ENCODE data around the gene DNMT3A. TPM values are rescaled to one million over a fixed set of nuclear protein-coding genes. Genes with fewer than 3 reads are reported as not detected.

Gene DNMT3A
- total RNA-seq, 1 experiment from 2014 or later, result 12.2 TPM

DNA sequence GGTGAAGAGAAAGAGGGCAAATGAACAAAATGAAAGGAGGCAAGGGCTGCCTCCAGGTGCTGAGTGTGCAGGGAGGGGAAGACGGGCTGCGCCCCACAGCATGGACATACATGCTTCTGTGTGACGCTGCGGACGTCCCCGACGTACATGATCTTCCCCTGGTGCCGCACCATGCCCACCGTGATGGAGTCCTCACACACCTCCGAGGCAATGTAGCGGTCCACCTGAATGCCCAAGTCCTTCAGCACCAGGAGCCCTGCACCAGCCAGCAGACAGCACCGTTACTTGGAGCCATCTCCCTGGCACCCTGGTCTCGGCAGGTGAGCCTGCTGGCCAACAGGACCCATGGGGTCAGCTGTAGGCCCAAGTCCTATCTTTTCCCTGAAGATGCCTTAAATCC, 100.3 kb downstream of the DNMT3A start:
- Histone ChIP-seq H3K27ac (ENCODE audit: low read length) (no peak overlapping the region), H3K36me3 (ENCODE audit: low read depth, low read length) (peaks cover 7% of the 10 kb centered on the region; the same call in 1 of the 2 replicates), H3K79me2 (ENCODE audit: low read length) (no peaks in the 10 kb centered on the region), H3K4me1 (ENCODE audit: insufficient read depth, low read length) (no peaks in the 10 kb centered on the region), H3K9me2 (replicated peaks; ENCODE audit: low read length) (no peaks in the 10 kb centered on the region), H3K9me3 (ENCODE audit: low read length) (no peaks in the 10 kb centered on the region), H3F3A (ENCODE audit: low read length, unreplicated experiment) (no peaks in the 10 kb centered on the region), H4K20me1 (ENCODE audit: low read length) (no peaks in the 10 kb centered on the region), H2AFZ (ENCODE audit: low read length) (no peak overlapping the region), H3K9ac (ENCODE audit: low read length) (no peak overlapping the region), H3K4me3 (ENCODE audit: low read length) (no peak overlapping the region), H3K4me2 (ENCODE audit: low read length) (no peak overlapping the region), H3K27me3 (ENCODE audit: low read length) (no peaks in the 10 kb centered on the region)
- ChIA-PET CTCF (no interaction called here), POLR2A (ENCODE audit: unreplicated experiment) (no interaction called here)
- ATAC-seq, result no peak
- DNase-seq, result no peak
- TF ChIP-seq CTCF (conservative IDR thresholded peaks at IDR 0.05; ENCODE audit: low read depth, low read length) (no peak), EZH2 (IDR thresholded peaks at IDR 0.05; ENCODE audit: low read length, unreplicated experiment) (no peak), EZH2phosphoT487 (IDR thresholded peaks at IDR 0.05; ENCODE audit: borderline replicate concordance, low read length) (no peak)
- no TSS peak for BruUV-seq (replicated peaks)
- intact Hi-C loops (cut with micrococcal nuclease), result no loop called here

DNA sequence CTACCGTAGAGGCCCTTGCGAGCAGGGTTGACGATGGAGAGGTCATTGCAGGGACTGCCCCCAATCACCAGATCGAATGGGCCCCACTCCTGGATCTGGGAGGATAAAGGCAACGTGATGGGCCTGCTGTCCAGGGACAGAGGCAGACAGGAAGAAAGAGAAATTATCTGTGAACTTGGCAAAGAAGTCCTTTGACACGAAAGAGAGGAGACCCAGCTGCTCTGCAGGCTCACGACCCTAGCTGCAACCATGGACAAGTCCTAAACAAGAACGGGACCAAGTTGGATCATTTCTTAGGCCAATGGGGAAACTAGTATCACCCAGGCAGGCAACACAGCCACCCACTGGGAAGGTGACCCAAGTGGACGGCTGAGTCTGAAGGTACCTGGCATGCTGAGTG, 101.1 kb downstream of the DNMT3A start:
- Histone ChIP-seq H3K9me2 (replicated peaks; ENCODE audit: low read length) (no peaks in the 10 kb centered on the region), H3K4me1 (ENCODE audit: insufficient read depth, low read length) (no peaks in the 10 kb centered on the region), H2AFZ (ENCODE audit: low read length) (no peak overlapping the region), H3K36me3 (ENCODE audit: low read depth, low read length) (peaks cover 10% of the 10 kb centered on the region; the same call in 1 of the 2 replicates), H4K20me1 (ENCODE audit: low read length) (no peaks in the 10 kb centered on the region), H3K9ac (ENCODE audit: low read length) (no peak overlapping the region), H3K4me2 (ENCODE audit: low read length) (no peak overlapping the region), H3F3A (ENCODE audit: low read length, unreplicated experiment) (no peaks in the 10 kb centered on the region), H3K79me2 (ENCODE audit: low read length) (no peaks in the 10 kb centered on the region), H3K27me3 (ENCODE audit: low read length) (no peaks in the 10 kb centered on the region), H3K4me3 (ENCODE audit: low read length) (no peak overlapping the region), H3K27ac (ENCODE audit: low read length) (no peak overlapping the region), H3K9me3 (ENCODE audit: low read length) (no peaks in the 10 kb centered on the region)
- no peak for TF ChIP-seq EZH2phosphoT487 (IDR thresholded peaks at IDR 0.05; ENCODE audit: borderline replicate concordance, low read length)
- no peak for TF ChIP-seq EZH2 (IDR thresholded peaks at IDR 0.05; ENCODE audit: low read length, unreplicated experiment)
- TF ChIP-seq CTCF (conservative IDR thresholded peaks at IDR 0.05; ENCODE audit: low read depth, low read length), result no peak
- CTCF ChIA-PET, result no interaction called here
- ATAC-seq, result no peak
- intact Hi-C loops (cut with micrococcal nuclease), result no loop called here
- POLR2A ChIA-PET (ENCODE audit: unreplicated experiment), result no interaction called here
- BruUV-seq (replicated peaks), result no TSS peak
- no peak for DNase-seq

DNA sequence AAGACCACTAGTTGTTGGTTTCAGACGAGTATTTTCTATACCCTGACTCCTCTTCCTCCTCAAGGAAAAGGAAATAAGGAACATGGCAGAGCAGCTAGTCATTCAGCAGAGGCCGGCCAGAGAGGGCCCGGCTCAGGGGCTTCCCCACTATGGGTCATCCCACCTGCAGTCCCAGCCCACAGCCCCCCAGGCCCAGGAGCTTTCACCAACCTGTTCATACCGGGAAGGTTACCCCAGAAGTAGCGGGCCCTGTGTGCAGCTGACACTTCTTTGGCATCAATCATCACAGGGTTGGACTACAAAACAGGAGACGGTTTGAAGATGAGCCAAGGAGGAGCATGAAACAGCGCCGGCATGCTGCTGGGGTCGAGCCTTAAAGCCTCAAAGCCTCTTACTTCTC, 102.8 kb downstream of the DNMT3A start:
- Histone ChIP-seq H3K4me1 (ENCODE audit: insufficient read depth, low read length) (no peaks in the 10 kb centered on the region), H3K9me3 (ENCODE audit: low read length) (no peaks in the 10 kb centered on the region), H3K36me3 (ENCODE audit: low read depth, low read length) (peaks cover 14% of the 10 kb centered on the region; the same call in 1 of the 2 replicates), H3K79me2 (ENCODE audit: low read length) (no peaks in the 10 kb centered on the region), H3K27me3 (ENCODE audit: low read length) (no peaks in the 10 kb centered on the region), H3K9ac (ENCODE audit: low read length) (no peak overlapping the region), H3K4me3 (ENCODE audit: low read length) (no peak overlapping the region), H3K4me2 (ENCODE audit: low read length) (no peak overlapping the region), H3K9me2 (replicated peaks; ENCODE audit: low read length) (no peaks in the 10 kb centered on the region), H3K27ac (ENCODE audit: low read length) (no peak overlapping the region), H2AFZ (ENCODE audit: low read length) (no peak overlapping the region), H3F3A (ENCODE audit: low read length, unreplicated experiment) (no peaks in the 10 kb centered on the region), H4K20me1 (ENCODE audit: low read length) (no peaks in the 10 kb centered on the region)
- TF ChIP-seq EZH2phosphoT487 (IDR thresholded peaks at IDR 0.05; ENCODE audit: borderline replicate concordance, low read length) (no peak), EZH2 (IDR thresholded peaks at IDR 0.05; ENCODE audit: low read length, unreplicated experiment) (no peak), CTCF (conservative IDR thresholded peaks at IDR 0.05; ENCODE audit: low read depth, low read length) (no peak)
- intact Hi-C loops (cut with micrococcal nuclease), result no loop called here
- DNase-seq (no peak), ATAC-seq (no peak)
- ChIA-PET CTCF (no interaction called here), POLR2A (ENCODE audit: unreplicated experiment) (no interaction called here)
- no TSS peak for BruUV-seq (replicated peaks)

Measured in PC-3 (cell line).